ENCODE measurements around the gene TANC1.
"Not testable (repeated sequence)": the region's sequence is repeated elsewhere in the genome, so short reads cannot be mapped to it uniquely, and the experiment has no call there.

TANC1 gene

GRCh38 chr2:159022019-159022418 is 53.6 kb downstream of the TANC1 start:
- Histone ChIP-seq H3K4me1 (ENCODE audit: control insufficient read depth in 2 of 2, insufficient read depth in 2 of 2, low read length in 2 of 2) (no peaks in the 10 kb centered on the region), H3K27ac (ENCODE audit: low read depth in 2 of 2, low read length in 2 of 2) (no peak overlapping the region), H3K9ac (ENCODE audit: low read depth in 1 of 2, low read length in 2 of 2) (no peak overlapping the region), H3K9me3 (ENCODE audit: control insufficient read depth in 2 of 2, low read length in 2 of 2) (no peaks in the 10 kb centered on the region), H3K27me3 (ENCODE audit: control insufficient read depth in 2 of 2, insufficient read depth in 2 of 2, low read length in 2 of 2) (no peaks in the 10 kb centered on the region), H3K36me3 (ENCODE audit: control insufficient read depth in 2 of 2, insufficient read depth in 2 of 2, low read length in 2 of 2) (no peaks in the 10 kb centered on the region), H3K4me3 (ENCODE audit: low read length in 2 of 2) (no peak overlapping the region)

GRCh38 chr2:159026170-159026569 is 57.7 kb downstream of the TANC1 start:
- peaks cover 6% of the 10 kb centered on the region in 2 donors for H3K4me1 ChIP-seq (ENCODE audit: control insufficient read depth in 2 of 2, insufficient read depth in 2 of 2, low read length in 2 of 2)

GRCh38 chr2:159028776-159029175 is 60.3 kb downstream of the TANC1 start:
- no peak overlapping the region for H3K27ac ChIP-seq (ENCODE audit: low read depth in 2 of 2, low read length in 2 of 2)

More at GRCh38 chr2:159026170-159026569, 57.7 kb downstream of the TANC1 start:
- no peaks in the 10 kb centered on the region for H3K27me3 ChIP-seq (ENCODE audit: control insufficient read depth in 2 of 2, insufficient read depth in 2 of 2, low read length in 2 of 2)
- H3K9ac ChIP-seq (ENCODE audit: low read depth in 1 of 2, low read length in 2 of 2): no peak overlapping the region
- no peaks in the 10 kb centered on the region for H3K36me3 ChIP-seq (ENCODE audit: control insufficient read depth in 2 of 2, insufficient read depth in 2 of 2, low read length in 2 of 2)
- no peaks in the 10 kb centered on the region for H3K9me3 ChIP-seq (ENCODE audit: control insufficient read depth in 2 of 2, low read length in 2 of 2)
- no peak overlapping the region for H3K4me3 ChIP-seq (ENCODE audit: low read length in 2 of 2)
- no peak overlapping the region for H3K27ac ChIP-seq (ENCODE audit: low read depth in 2 of 2, low read length in 2 of 2)

GRCh38 chr2:159029936-159030335 is 61.5 kb downstream of the TANC1 start:
- Histone ChIP-seq H3K4me1 (ENCODE audit: control insufficient read depth in 2 of 2, insufficient read depth in 2 of 2, low read length in 2 of 2) (peaks cover 7 to 9% of the 10 kb centered on the region in 2 donors), H3K4me3 (ENCODE audit: low read length in 2 of 2) (no peak overlapping the region), H3K27me3 (ENCODE audit: control insufficient read depth in 2 of 2, insufficient read depth in 2 of 2, low read length in 2 of 2) (no peaks in the 10 kb centered on the region), H3K9me3 (ENCODE audit: control insufficient read depth in 2 of 2, low read length in 2 of 2) (no peaks in the 10 kb centered on the region), H3K36me3 (ENCODE audit: control insufficient read depth in 2 of 2, insufficient read depth in 2 of 2, low read length in 2 of 2) (no peaks in the 10 kb centered on the region), H3K9ac (ENCODE audit: low read depth in 1 of 2, low read length in 2 of 2) (no peak overlapping the region), H3K27ac (ENCODE audit: low read depth in 2 of 2, low read length in 2 of 2) (no peak overlapping the region)

More at GRCh38 chr2:159028776-159029175, 60.3 kb downstream of the TANC1 start:
- Histone ChIP-seq H3K4me1 (ENCODE audit: control insufficient read depth in 2 of 2, insufficient read depth in 2 of 2, low read length in 2 of 2) (peaks cover 7 to 9% of the 10 kb centered on the region in 2 donors), H3K9me3 (ENCODE audit: control insufficient read depth in 2 of 2, low read length in 2 of 2) (no peaks in the 10 kb centered on the region), H3K36me3 (ENCODE audit: control insufficient read depth in 2 of 2, insufficient read depth in 2 of 2, low read length in 2 of 2) (no peaks in the 10 kb centered on the region), H3K9ac (ENCODE audit: low read depth in 1 of 2, low read length in 2 of 2) (no peak overlapping the region), H3K27me3 (ENCODE audit: control insufficient read depth in 2 of 2, insufficient read depth in 2 of 2, low read length in 2 of 2) (no peaks in the 10 kb centered on the region), H3K4me3 (ENCODE audit: low read length in 2 of 2) (no peak overlapping the region)

GRCh38 chr2:159030674-159031380 is 62.4 kb downstream of the TANC1 start:
- Histone ChIP-seq H3K36me3 (ENCODE audit: control insufficient read depth in 2 of 2, insufficient read depth in 2 of 2, low read length in 2 of 2) (no peaks in the 10 kb centered on the region), H3K4me1 (ENCODE audit: control insufficient read depth in 2 of 2, insufficient read depth in 2 of 2, low read length in 2 of 2) (peaks cover 9 to 13% of the 10 kb centered on the region in 2 donors), H3K9me3 (ENCODE audit: control insufficient read depth in 2 of 2, low read length in 2 of 2) (no peaks in the 10 kb centered on the region), H3K4me3 (ENCODE audit: low read length in 2 of 2) (no peak overlapping the region), H3K9ac (ENCODE audit: low read depth in 1 of 2, low read length in 2 of 2) (no peak overlapping the region), H3K27me3 (ENCODE audit: control insufficient read depth in 2 of 2, insufficient read depth in 2 of 2, low read length in 2 of 2) (no peaks in the 10 kb centered on the region), H3K27ac (ENCODE audit: low read depth in 2 of 2, low read length in 2 of 2) (peak overlapping the region; percentile 34 to 64)

GRCh38 chr2:159032146-159032545 is 63.7 kb downstream of the TANC1 start:
- Histone ChIP-seq H3K36me3 (ENCODE audit: control insufficient read depth in 2 of 2, insufficient read depth in 2 of 2, low read length in 2 of 2) (no peaks in the 10 kb centered on the region), H3K27me3 (ENCODE audit: control insufficient read depth in 2 of 2, insufficient read depth in 2 of 2, low read length in 2 of 2) (no peaks in the 10 kb centered on the region), H3K27ac (ENCODE audit: low read depth in 2 of 2, low read length in 2 of 2) (no peak overlapping the region), H3K4me1 (ENCODE audit: control insufficient read depth in 2 of 2, insufficient read depth in 2 of 2, low read length in 2 of 2) (peaks cover 9 to 15% of the 10 kb centered on the region in 2 donors), H3K9me3 (ENCODE audit: control insufficient read depth in 2 of 2, low read length in 2 of 2) (no peaks in the 10 kb centered on the region), H3K4me3 (ENCODE audit: low read length in 2 of 2) (no peak overlapping the region), H3K9ac (ENCODE audit: low read depth in 1 of 2, low read length in 2 of 2) (no peak overlapping the region)

- Histone ChIP-seq H3K27ac (ENCODE audit: low read depth in 2 of 2, low read length in 2 of 2) (no peak overlapping the region), H3K36me3 (ENCODE audit: control insufficient read depth in 2 of 2, insufficient read depth in 2 of 2, low read length in 2 of 2) (no peaks in the 10 kb centered on the region), H3K9ac (ENCODE audit: low read depth in 1 of 2, low read length in 2 of 2) (no peak overlapping the region), H3K27me3 (ENCODE audit: control insufficient read depth in 2 of 2, insufficient read depth in 2 of 2, low read length in 2 of 2) (no peaks in the 10 kb centered on the region), H3K4me1 (ENCODE audit: control insufficient read depth in 2 of 2, insufficient read depth in 2 of 2, low read length in 2 of 2) (peaks cover 9 to 15% of the 10 kb centered on the region in 2 donors), H3K9me3 (ENCODE audit: control insufficient read depth in 2 of 2, low read length in 2 of 2) (no peaks in the 10 kb centered on the region), H3K4me3 (ENCODE audit: low read length in 2 of 2) (no peak overlapping the region)
Observed at GRCh38 chr2:159032580-159032979, 64.1 kb downstream of the TANC1 start.

GRCh38 chr2:159034713-159035112 is 66.3 kb downstream of the TANC1 start:
- no peak overlapping the region for H3K27ac ChIP-seq (ENCODE audit: low read depth in 2 of 2, low read length in 2 of 2)
- peaks cover 9 to 15% of the 10 kb centered on the region in 2 donors for H3K4me1 ChIP-seq (ENCODE audit: control insufficient read depth in 2 of 2, insufficient read depth in 2 of 2, low read length in 2 of 2)
- H3K4me3 ChIP-seq (ENCODE audit: low read length in 2 of 2): no peak overlapping the region
- no peak overlapping the region for H3K9ac ChIP-seq (ENCODE audit: low read depth in 1 of 2, low read length in 2 of 2)
- no peaks in the 10 kb centered on the region for H3K9me3 ChIP-seq (ENCODE audit: control insufficient read depth in 2 of 2, low read length in 2 of 2)
- no peaks in the 10 kb centered on the region for H3K27me3 ChIP-seq (ENCODE audit: control insufficient read depth in 2 of 2, insufficient read depth in 2 of 2, low read length in 2 of 2)
- H3K36me3 ChIP-seq (ENCODE audit: control insufficient read depth in 2 of 2, insufficient read depth in 2 of 2, low read length in 2 of 2): no peaks in the 10 kb centered on the region

GRCh38 chr2:159035790-159036411 is 67.5 kb downstream of the TANC1 start:
- no peaks in the 10 kb centered on the region for H3K9me3 ChIP-seq (ENCODE audit: control insufficient read depth in 2 of 2, low read length in 2 of 2)
- no peaks in the 10 kb centered on the region for H3K27me3 ChIP-seq (ENCODE audit: control insufficient read depth in 2 of 2, insufficient read depth in 2 of 2, low read length in 2 of 2)
- no peak overlapping the region for H3K9ac ChIP-seq (ENCODE audit: low read depth in 1 of 2, low read length in 2 of 2)
- peak overlapping the region in 1 of 2 donors; percentile 37 for H3K27ac ChIP-seq (ENCODE audit: low read depth in 2 of 2, low read length in 2 of 2)
- H3K4me1 ChIP-seq (ENCODE audit: control insufficient read depth in 2 of 2, insufficient read depth in 2 of 2, low read length in 2 of 2): peaks cover 5 to 12% of the 10 kb centered on the region in 2 donors
- H3K36me3 ChIP-seq (ENCODE audit: control insufficient read depth in 2 of 2, insufficient read depth in 2 of 2, low read length in 2 of 2): no peaks in the 10 kb centered on the region
- no peak overlapping the region for H3K4me3 ChIP-seq (ENCODE audit: low read length in 2 of 2)

- H3K9me3 ChIP-seq (ENCODE audit: control insufficient read depth in 2 of 2, low read length in 2 of 2); H3K36me3 ChIP-seq (ENCODE audit: control insufficient read depth in 2 of 2, insufficient read depth in 2 of 2, low read length in 2 of 2); H3K4me3 ChIP-seq (ENCODE audit: low read length in 2 of 2); H3K27me3 ChIP-seq (ENCODE audit: control insufficient read depth in 2 of 2, insufficient read depth in 2 of 2, low read length in 2 of 2); H3K27ac ChIP-seq (ENCODE audit: low read depth in 2 of 2, low read length in 2 of 2); H3K4me1 ChIP-seq (ENCODE audit: control insufficient read depth in 2 of 2, insufficient read depth in 2 of 2, low read length in 2 of 2); H3K9ac ChIP-seq (ENCODE audit: low read depth in 1 of 2, low read length in 2 of 2): not testable (repeated sequence)
Observed at GRCh38 chr2:159036461-159036860, 68.0 kb downstream of the TANC1 start.
